GM12865 (cell line): Measurements from ENCODE around the gene NEBL.

Experiments
- DNase-seq: peaks from one replicate; pipeline ENCODE4 v3.0.0; 2010; ENCODE audit warnings: low read depth
- H3K4me3 ChIP-seq: 2 replicates; pipeline ENCODE4 v1.5.1; 2011; ENCODE audit warnings: mild to moderate bottlenecking, low read depth, low read length, control low read depth
- CTCF ChIP-seq: IDR thresholded peaks from 2 replicates; pipeline ENCODE4 v1.5.1; 2011; ENCODE audit warnings: low read length, control low read depth, low read depth, inconsistent platforms; ENCODE audit not compliant: insufficient read depth; ENCODE audit errors: missing control alignments

The NEBL gene

GRCh38 chr10:20748551-20748950 is 148.6 kb downstream of the NEBL start:
- DNase-seq = no peak
- H3K4me3 ChIP-seq = no peak overlapping the region
- no peak for TF ChIP-seq CTCF

- TF ChIP-seq CTCF = no peak
- H3K4me3 ChIP-seq = no peak overlapping the region
- no peak for DNase-seq
Observed at GRCh38 chr10:20747782-20748181, 149.3 kb downstream of the NEBL start.

GRCh38 chr10:20746856-20747255 is 150.3 kb downstream of the NEBL start:
- H3K4me3 ChIP-seq = no peak overlapping the region
- TF ChIP-seq CTCF = no peak
- DNase-seq = no peak

GRCh38 chr10:20745556-20746375 is 151.3 kb downstream of the NEBL start:
- no peak for DNase-seq
- TF ChIP-seq CTCF = no peak
- H3K4me3 ChIP-seq = no peak overlapping the region

- H3K4me3 ChIP-seq = no peak overlapping the region
- no peak for TF ChIP-seq CTCF
- DNase-seq = no peak
Observed at GRCh38 chr10:20744821-20745220, 152.3 kb downstream of the NEBL start.

GRCh38 chr10:20743942-20744341 is 153.2 kb downstream of the NEBL start:
- no peak overlapping the region for H3K4me3 ChIP-seq
- TF ChIP-seq CTCF = no peak
- no peak for DNase-seq
